Astrocyte (in vitro differentiated cells and primary cell): ENCODE data around the gene MTCP1. TPM values are rescaled to one million over a fixed set of nuclear protein-coding genes. Genes with fewer than 3 reads are reported as not detected.

Experiments used
- DNase-seq: peaks from one replicate; pipeline ENCODE4 v3.0.0-alpha.2; 2010; ENCODE audit warnings: low read depth
- FAIRE-seq: peaks from 2 replicates; lab custom pipeline; 2011; peaks lifted over from hg19 to GRCh38; lab: Jason Lieb, UNC
- H2AFZ ChIP-seq: 2 replicates; pipeline ENCODE4 v1.6.0; 2012; ENCODE audit warnings: low read depth, low read length, inconsistent platforms
- H3K27ac ChIP-seq: 2 replicates; pipeline ENCODE4 v1.5.1; 2011; ENCODE audit warnings: low read depth, low read length, inconsistent platforms
- H3K27me3 ChIP-seq: 2 replicates; pipeline ENCODE4 v1.6.0; 2011; ENCODE audit warnings: low read length, inconsistent platforms; ENCODE audit not compliant: insufficient read depth
- H3K36me3 ChIP-seq: 2 replicates; pipeline ENCODE4 v1.5.1; 2011; ENCODE audit warnings: low read length, inconsistent platforms; ENCODE audit not compliant: insufficient read depth
- H3K4me1 ChIP-seq: 2 replicates; pipeline ENCODE4 v1.5.1; 2011; ENCODE audit warnings: low read length, inconsistent platforms; ENCODE audit not compliant: insufficient read depth
- H3K4me2 ChIP-seq: 2 replicates; pipeline ENCODE4 v1.6.0; 2012; ENCODE audit warnings: low read length, inconsistent platforms
- H3K4me3 ChIP-seq: 2 replicates; pipeline ENCODE4 v1.5.1; 2011; ENCODE audit warnings: low read depth, mild to moderate bottlenecking, low read length, inconsistent platforms; ENCODE audit not compliant: insufficient read depth
- H3K79me2 ChIP-seq: 2 replicates; pipeline ENCODE4 v1.6.0; 2012; ENCODE audit warnings: mild to moderate bottlenecking, low read length, inconsistent platforms; ENCODE audit not compliant: insufficient read depth
- H3K9ac ChIP-seq: 2 replicates; pipeline ENCODE4 v1.6.0; 2012; ENCODE audit warnings: mild to moderate bottlenecking, low read length, inconsistent platforms
- H3K9me3 ChIP-seq: 2 replicates; pipeline ENCODE4 v1.5.1; 2012; ENCODE audit warnings: low read depth, mild to moderate bottlenecking, low read length, inconsistent platforms; ENCODE audit not compliant: insufficient read depth
- H4K20me1 ChIP-seq: 2 replicates; pipeline ENCODE4 v1.6.0; 2012; ENCODE audit warnings: low read length, inconsistent platforms; ENCODE audit not compliant: insufficient read depth
- H3K27ac Mint-ChIP-seq: one replicate; pipeline ENCODE4 v1.8.0; 2021; ENCODE audit warnings: mild to moderate bottlenecking, mixed read lengths; ENCODE audit not compliant: unreplicated experiment
- H3K27me3 Mint-ChIP-seq: one replicate; pipeline ENCODE4 v1.8.0; 2021; ENCODE audit warnings: low read depth, mixed read lengths; ENCODE audit not compliant: unreplicated experiment
- H3K36me3 Mint-ChIP-seq: one replicate; pipeline ENCODE4 v1.8.0; 2021; ENCODE audit warnings: low read depth, mixed read lengths; ENCODE audit not compliant: unreplicated experiment
- H3K4me1 Mint-ChIP-seq: one replicate; pipeline ENCODE4 v1.8.0; 2021; ENCODE audit warnings: low read depth, mixed read lengths; ENCODE audit not compliant: unreplicated experiment
- H3K4me3 Mint-ChIP-seq: one replicate; pipeline ENCODE4 v1.8.0; 2021; ENCODE audit warnings: mild to moderate bottlenecking, moderate library complexity, mixed read lengths; ENCODE audit not compliant: unreplicated experiment
- H3K9me3 Mint-ChIP-seq: one replicate; pipeline ENCODE4 v1.8.0; 2021; ENCODE audit warnings: mild to moderate bottlenecking, mixed read lengths; ENCODE audit not compliant: unreplicated experiment
- EZH2 ChIP-seq: IDR thresholded peaks from 2 replicates; pipeline ENCODE4 v1.6.1; 2012; ENCODE audit warnings: mild to moderate bottlenecking, low read length, inconsistent platforms; ENCODE audit not compliant: insufficient read depth
- total RNA-seq: library from RNA; stranded (reverse); gene quantifications from 2 replicates; pipeline ENCODE4 v1.2.1, GENCODE V29; 2021
- TF ChIP-seq, protein P1 (sequence below): IDR thresholded peaks from 2 replicates; pipeline ENCODE4 v1.5.1; 2011; ENCODE audit warnings: low read depth, mild to moderate bottlenecking, inconsistent platforms, low read length, moderate library complexity; ENCODE audit not compliant: insufficient read depth

Gene MTCP1
- total RNA-seq, 1 donor from 2014 or later = 8.9 TPM

DNA sequence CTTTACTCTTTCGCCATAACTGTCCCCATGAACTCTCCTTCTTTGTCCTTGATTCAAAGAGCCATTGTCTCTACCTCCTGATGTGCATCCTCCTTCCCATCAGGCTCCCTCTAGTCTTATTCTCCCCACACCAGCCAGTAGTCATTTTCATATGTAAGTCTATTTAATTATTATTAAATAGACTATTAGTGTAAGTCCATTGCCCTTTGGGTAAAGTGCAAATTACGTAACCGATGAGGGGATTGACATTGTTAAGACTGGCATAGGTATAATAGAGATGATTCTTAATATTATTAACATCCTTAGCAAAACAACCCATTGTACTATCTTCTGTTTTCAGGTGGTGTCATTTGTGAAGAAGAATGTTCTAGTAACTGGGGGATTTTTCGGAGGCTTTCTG is 16.7 kb downstream of the MTCP1 start:
- DNase-seq (no peak), FAIRE-seq (no peak)
- TF ChIP-seq, protein P1, sequence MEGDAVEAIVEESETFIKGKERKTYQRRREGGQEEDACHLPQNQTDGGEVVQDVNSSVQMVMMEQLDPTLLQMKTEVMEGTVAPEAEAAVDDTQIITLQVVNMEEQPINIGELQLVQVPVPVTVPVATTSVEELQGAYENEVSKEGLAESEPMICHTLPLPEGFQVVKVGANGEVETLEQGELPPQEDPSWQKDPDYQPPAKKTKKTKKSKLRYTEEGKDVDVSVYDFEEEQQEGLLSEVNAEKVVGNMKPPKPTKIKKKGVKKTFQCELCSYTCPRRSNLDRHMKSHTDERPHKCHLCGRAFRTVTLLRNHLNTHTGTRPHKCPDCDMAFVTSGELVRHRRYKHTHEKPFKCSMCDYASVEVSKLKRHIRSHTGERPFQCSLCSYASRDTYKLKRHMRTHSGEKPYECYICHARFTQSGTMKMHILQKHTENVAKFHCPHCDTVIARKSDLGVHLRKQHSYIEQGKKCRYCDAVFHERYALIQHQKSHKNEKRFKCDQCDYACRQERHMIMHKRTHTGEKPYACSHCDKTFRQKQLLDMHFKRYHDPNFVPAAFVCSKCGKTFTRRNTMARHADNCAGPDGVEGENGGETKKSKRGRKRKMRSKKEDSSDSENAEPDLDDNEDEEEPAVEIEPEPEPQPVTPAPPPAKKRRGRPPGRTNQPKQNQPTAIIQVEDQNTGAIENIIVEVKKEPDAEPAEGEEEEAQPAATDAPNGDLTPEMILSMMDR = no peak
- no peak for TF ChIP-seq EZH2
- H3K79me2 ChIP-seq = no peaks in the 10 kb centered on the region
- no peaks in the 10 kb centered on the region for H3K9me3 Mint-ChIP-seq
- no peaks in the 10 kb centered on the region for H3K27me3 Mint-ChIP-seq
- no peaks in the 10 kb centered on the region for H4K20me1 ChIP-seq
- H3K9ac ChIP-seq = no peak overlapping the region
- no peaks in the 10 kb centered on the region for H3K36me3 ChIP-seq
- no peak overlapping the region for H2AFZ ChIP-seq
- no peak overlapping the region for H3K27ac ChIP-seq
- no peaks in the 10 kb centered on the region for H3K27me3 ChIP-seq
- no peak overlapping the region for H3K4me2 ChIP-seq
- H3K4me1 Mint-ChIP-seq = peaks cover 2% of the 10 kb centered on the region
- no peak overlapping the region for H3K4me3 ChIP-seq
- H3K27ac Mint-ChIP-seq = no peak overlapping the region
- no peaks in the 10 kb centered on the region for H3K9me3 ChIP-seq
- no peaks in the 10 kb centered on the region for H3K4me1 ChIP-seq
- H3K4me3 Mint-ChIP-seq = no peak overlapping the region
- peaks cover 6% of the 10 kb centered on the region for H3K36me3 Mint-ChIP-seq

GRCh38 chrX:155053656-155054055 is 17.3 kb downstream of the MTCP1 start:
- Histone ChIP-seq H3K9me3 (no peaks in the 10 kb centered on the region), H3K27me3 (no peaks in the 10 kb centered on the region), H2AFZ (no peak overlapping the region), H3K4me2 (no peak overlapping the region), H3K4me1 (no peaks in the 10 kb centered on the region), H4K20me1 (no peaks in the 10 kb centered on the region), H3K27ac (no peak overlapping the region), H3K4me3 (no peak overlapping the region), H3K79me2 (no peaks in the 10 kb centered on the region), H3K9ac (no peak overlapping the region), H3K36me3 (no peaks in the 10 kb centered on the region)
- FAIRE-seq = no peak
- TF ChIP-seq, protein P1 = no peak
- TF ChIP-seq EZH2 = no peak
- Mint-ChIP-seq H3K4me3 (no peak overlapping the region), H3K4me1 (peaks cover 4% of the 10 kb centered on the region), H3K36me3 (peaks cover 6% of the 10 kb centered on the region), H3K27me3 (no peaks in the 10 kb centered on the region), H3K27ac (no peak overlapping the region), H3K9me3 (no peaks in the 10 kb centered on the region)
- DNase-seq = no peak

DNA sequence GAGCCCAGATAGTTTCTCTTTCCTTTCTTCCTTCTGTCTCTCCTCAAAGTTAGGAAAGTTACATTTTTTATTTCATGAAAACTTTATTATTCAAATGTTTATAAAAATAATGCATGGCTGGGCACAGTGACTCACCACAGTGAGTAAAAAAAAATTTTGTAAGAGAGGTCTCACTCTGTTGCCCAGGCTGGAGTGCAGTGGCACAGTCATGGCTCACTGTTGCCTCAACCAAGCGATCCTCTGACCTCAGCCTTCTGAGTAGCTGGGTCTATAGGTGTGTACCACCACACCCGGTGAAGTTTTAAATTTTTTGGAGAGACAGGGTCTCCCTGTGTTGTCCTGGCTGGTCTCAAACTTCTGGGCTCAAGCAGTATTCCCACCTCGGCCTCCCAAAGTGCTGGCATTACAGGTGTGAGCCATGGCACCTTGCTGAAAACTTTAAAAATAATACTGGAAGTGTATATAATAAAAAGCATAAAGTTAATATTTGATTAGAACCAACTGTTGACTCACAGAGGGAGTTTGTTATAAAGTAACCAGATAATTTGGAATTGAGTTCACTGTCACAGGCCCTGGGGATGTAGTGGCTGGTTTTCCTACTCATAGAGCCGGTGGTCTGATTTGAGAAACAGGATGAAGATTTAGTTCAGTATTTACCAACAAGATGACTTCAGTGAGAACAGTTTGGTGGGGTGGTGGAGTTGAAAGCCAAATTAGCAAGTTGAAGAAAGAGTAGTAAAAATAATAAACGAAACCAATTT is 18.0 kb downstream of the MTCP1 start:
- no peak overlapping the region for H2AFZ ChIP-seq
- no peaks in the 10 kb centered on the region for H3K9me3 ChIP-seq
- H3K4me3 ChIP-seq = no peak overlapping the region
- DNase-seq (no peak), FAIRE-seq (no peak)
- no peaks in the 10 kb centered on the region for H3K79me2 ChIP-seq
- H3K36me3 ChIP-seq = no peaks in the 10 kb centered on the region
- no peak overlapping the region for H3K27ac Mint-ChIP-seq
- H3K9ac ChIP-seq = no peak overlapping the region
- H3K36me3 Mint-ChIP-seq = peaks cover 2% of the 10 kb centered on the region
- no peaks in the 10 kb centered on the region for H3K4me1 ChIP-seq
- no peaks in the 10 kb centered on the region for H3K27me3 ChIP-seq
- H3K27me3 Mint-ChIP-seq = no peaks in the 10 kb centered on the region
- H3K4me3 Mint-ChIP-seq = no peak overlapping the region
- peaks cover 4% of the 10 kb centered on the region for H3K4me1 Mint-ChIP-seq
- no peaks in the 10 kb centered on the region for H3K9me3 Mint-ChIP-seq
- H4K20me1 ChIP-seq = no peaks in the 10 kb centered on the region
- H3K4me2 ChIP-seq = no peak overlapping the region
- H3K27ac ChIP-seq = no peak overlapping the region
- TF ChIP-seq, protein P1 = no peak
- no peak for TF ChIP-seq EZH2
